GM12892 (cell line): Measurements from ENCODE around the gene PLCZ1.

Experiments used
- DNase-seq: peaks from one replicate; pipeline ENCODE4 v3.0.0; 2011; ENCODE audit not compliant: insufficient read length
- FAIRE-seq: peaks from 2 replicates; lab custom pipeline; 2011; peaks lifted over from hg19 to GRCh38; lab: Jason Lieb, UNC
- POLR2A ChIP-seq: IDR thresholded peaks from 2 replicates; pipeline ENCODE4 v1.6.1; 2011; ENCODE audit warnings: low read depth, low read length, control low read depth
- POLR2AphosphoS5 ChIP-seq: IDR thresholded peaks from 2 replicates; pipeline ENCODE4 v1.6.1; 2011; ENCODE audit warnings: low read depth, low read length, control low read depth
- TAF1 ChIP-seq: IDR thresholded peaks from 2 replicates; pipeline ENCODE4 v1.6.1; 2011; ENCODE audit warnings: low read depth, mild to moderate bottlenecking, control low read depth, low read length, borderline replicate concordance

PLCZ1 gene

GRCh38 chr12:18646286-18646890 is 91.4 kb downstream of the PLCZ1 start:
- TF ChIP-seq POLR2AphosphoS5, result no peak
- DNase-seq, result no peak
- FAIRE-seq, result no peak

- DNase-seq (no peak), FAIRE-seq (no peak)
- TF ChIP-seq POLR2A (no peak), POLR2AphosphoS5 (no peak), TAF1 (no peak)
Observed at GRCh38 chr12:18644564-18644963, 93.2 kb downstream of the PLCZ1 start.

GRCh38 chr12:18643681-18644080 is 94.1 kb downstream of the PLCZ1 start:
- TF ChIP-seq POLR2AphosphoS5, result no peak
- no peak for TF ChIP-seq TAF1
- no peak for TF ChIP-seq POLR2A
- DNase-seq, result no peak
- FAIRE-seq, result no peak

GRCh38 chr12:18640321-18640955 is 97.4 kb downstream of the PLCZ1 start:
- DNase-seq, result no peak
- no peak for FAIRE-seq
- no peak for TF ChIP-seq POLR2A
- TF ChIP-seq TAF1, result no peak
- TF ChIP-seq POLR2AphosphoS5, result no peak

GRCh38 chr12:18634382-18634781 is 103.4 kb downstream of the PLCZ1 start:
- FAIRE-seq (no peak), DNase-seq (no peak)
- TF ChIP-seq TAF1 (no peak), POLR2AphosphoS5 (no peak), POLR2A (no peak)
